Astrocyte of the hippocampus (primary cell): ENCODE data around the gene SP6.

Source experiments
- DNase-seq: peaks from one replicate; pipeline ENCODE4 v3.0.0; 2011; ENCODE audit warnings: low read depth, low spot score

SP6 gene

DNA sequence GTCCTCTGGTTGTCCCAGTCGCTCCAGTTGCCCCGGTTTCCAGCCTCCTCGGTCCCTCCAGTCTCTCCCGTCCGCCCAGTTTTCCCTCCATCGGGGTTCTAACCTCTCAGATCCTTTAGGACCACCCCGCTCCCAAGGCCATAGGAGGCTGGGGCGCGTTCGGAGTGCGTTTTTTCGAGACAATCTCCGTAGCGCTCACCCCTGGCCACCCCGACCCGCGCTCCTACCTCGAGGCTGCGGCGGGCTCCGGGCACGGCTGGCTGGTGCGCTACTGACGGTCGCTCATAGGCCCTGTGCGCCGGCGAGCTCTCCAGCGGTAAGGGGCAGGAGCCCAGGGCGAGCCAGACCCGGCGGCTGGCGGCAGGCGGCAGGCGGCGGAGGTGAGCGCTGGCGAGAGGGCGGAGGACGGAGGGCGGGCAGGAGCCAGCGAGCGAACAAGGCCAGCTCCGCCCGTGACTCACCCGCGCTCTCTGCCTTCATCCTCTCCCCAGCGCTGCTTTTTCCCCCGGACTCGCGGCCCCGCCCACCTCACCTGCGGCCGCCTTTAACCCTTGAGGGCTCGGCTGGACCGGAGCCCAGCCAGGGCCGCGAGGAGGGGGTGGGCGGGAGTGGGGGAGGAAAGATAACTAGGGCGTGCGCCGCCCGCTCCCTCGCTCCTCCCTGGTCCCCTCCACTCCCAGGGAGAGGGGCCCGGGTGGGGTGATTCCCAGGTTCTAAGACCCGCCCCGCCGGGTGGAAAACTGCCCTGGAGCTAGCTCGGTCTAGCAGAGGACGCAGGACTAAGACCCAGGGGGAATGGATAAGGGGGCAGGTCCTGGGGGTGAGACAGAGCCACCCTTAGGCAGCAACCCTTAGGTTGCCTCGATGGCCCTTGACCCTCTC, at the start of gene SP6:
TSS of gene SP6 (minus strand) at position 472 of the 882 bp plus-strand sequence. CDS start 2,734 bp downstream, outside the sequence.
- DNase-seq, result peak; percentile 87

DNA sequence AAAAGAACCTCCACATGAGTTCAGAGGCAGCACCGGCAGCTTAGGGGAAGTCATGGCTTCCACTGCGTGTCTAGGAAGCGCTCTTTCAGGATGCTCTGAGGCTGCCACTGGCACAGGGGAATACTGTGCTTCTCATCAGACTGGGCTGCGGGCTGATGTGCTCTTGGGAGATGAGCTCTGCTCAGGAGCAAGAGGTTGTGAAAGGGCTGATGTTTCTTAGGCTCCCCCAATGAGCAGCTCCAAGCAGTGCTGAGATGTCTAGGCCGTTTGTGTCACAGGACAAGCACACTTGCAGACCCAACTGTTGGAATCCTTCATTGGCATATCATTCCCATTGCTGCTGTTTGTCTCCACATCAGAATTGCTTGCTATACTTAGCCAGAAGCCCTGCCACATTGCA, 48.7 kb upstream of the SP6 start:
- DNase-seq, result no peak

DNA sequence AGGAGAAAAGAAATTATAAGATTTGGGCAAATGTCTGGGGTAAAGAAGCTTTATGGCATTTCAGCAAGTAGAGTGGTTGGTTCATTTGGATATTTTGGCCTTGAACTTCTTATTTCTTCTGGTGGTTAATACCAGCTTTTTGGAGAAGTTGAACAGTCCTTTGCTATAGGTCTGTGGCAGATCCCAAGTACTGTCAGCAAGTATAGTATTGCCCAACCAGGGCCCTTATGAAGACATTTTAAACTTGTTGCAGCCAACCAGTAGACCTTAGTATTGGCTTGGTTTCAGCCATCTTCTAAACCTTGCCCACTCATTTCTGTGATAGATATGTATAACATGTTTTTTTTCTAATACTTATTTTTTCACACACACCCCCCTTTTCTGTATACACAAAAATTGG, 47.3 kb upstream of the SP6 start:
- DNase-seq, result no peak

GRCh38 chr17:47897561-47897960, 46.6 kb upstream of the SP6 start:
- DNase-seq, result no peak

DNA sequence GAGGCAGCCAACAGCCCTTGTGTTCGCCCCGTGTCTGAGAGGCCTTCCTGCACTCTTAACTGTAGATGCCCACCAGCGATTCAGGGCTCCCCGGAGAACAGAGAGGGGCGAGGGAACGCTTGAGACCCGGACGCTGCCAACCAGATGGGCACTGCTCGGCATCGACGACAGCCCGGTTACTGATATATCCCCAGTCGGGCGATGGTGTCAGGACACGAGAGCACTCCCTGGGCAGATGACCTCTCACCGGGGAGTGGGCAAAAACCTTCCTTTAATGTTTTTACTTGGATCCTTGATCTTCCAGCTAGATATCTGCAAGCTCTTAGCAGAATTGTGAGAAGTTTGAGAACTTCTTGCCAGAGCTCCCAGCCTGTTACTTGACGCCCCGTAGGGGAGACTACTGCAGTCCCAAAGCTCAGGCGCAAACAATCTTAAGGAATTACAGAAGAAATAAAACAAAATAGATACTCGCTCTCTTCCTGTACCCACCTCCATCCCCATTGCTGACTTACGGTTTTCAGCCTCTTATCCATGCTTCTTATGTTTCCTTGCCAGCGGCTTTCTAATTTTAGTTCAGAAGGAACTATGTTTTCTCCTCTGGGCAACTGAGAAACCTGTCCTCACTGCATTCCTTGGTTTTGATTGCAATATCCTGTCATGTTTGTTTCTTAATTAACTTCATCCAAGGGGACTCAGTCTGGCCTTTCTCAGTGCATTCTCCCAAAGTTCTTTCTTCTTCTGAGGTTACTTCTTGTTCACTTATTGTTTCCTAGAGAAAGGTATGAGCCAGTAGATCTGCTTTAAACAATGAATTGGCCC, 45.9 kb upstream of the SP6 start:
- no peak for DNase-seq

DNA sequence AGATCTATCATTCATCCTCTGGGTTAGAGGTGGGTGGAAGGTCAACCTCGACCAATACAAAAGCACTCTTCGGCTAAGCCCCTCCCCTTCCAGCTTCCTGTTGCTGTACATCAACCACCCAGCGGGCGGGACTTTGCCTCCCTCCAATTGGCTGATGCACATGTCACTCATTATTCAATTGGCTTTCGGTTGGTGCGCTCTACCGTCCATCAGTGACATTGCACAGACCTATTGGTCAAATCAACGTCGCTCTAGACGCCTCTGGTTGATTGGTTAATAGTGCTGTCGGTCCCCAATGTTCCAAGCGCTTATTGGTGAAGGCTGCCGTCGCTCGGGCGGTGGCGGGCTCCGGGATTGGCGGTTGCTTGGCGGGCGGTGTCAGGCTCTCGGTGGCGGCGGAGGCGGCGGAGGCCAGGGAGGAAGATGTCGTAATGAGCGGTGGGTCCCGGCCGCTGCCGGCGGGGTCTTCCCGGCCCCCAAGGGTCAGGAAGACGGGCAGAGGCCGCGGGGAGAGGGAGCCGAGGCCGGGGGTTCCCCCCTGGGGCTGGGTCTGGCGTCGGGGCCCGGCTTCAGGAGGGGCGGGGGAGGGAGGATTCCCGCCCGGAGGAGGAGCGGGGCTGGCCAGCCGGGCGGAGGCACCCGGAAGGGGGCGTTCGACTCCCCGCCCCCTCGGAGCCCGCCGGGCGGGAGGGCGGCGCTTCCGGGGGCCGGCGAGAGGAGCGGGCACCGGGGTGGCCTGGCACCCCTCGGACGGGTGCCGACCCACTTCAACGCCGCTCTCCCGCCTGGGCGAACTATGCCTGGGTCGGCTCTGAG, 45.1 kb upstream of the SP6 start, which contains the start of gene SP2:
TSS of gene SP2 (plus strand) at position 381 of the 816 bp plus-strand sequence. CDS start at position 432, 51 bp downstream.
- peak; percentile 100 for DNase-seq

- DNase-seq, result no peak
These were observed 44.4 kb upstream of the SP6 start for GRCh38 chr17:47895347-47895855.

GRCh38 chr17:47894498-47895346, 43.8 kb upstream of the SP6 start:
- DNase-seq, result no peak

DNA sequence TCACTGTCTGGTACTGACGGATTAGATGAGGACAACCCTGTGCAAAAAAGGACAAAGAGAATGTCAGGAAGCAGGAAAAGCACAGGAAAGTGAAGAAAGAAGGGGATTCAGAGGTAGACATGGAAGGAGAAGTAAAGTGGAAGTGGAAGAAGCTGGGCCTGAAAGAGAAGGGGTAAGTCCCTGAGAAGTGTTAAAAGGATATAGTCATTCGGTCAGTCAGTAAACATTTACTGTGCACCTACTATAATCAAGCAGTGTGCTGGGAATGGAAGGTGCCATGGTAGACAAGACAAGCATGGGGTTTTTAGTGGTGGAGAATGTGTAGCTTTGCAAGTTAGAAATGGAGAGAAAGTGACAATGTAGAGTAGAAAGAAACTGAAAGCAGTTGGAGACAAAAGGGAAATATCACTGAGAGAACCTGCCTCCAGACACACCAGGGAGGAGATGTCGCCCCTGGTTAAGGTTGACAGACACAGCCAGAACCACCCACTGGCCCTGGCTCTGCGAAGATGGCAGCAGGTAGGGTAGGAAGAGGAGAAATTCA, 40.7 kb upstream of the SP6 start:
- no peak for DNase-seq

DNA sequence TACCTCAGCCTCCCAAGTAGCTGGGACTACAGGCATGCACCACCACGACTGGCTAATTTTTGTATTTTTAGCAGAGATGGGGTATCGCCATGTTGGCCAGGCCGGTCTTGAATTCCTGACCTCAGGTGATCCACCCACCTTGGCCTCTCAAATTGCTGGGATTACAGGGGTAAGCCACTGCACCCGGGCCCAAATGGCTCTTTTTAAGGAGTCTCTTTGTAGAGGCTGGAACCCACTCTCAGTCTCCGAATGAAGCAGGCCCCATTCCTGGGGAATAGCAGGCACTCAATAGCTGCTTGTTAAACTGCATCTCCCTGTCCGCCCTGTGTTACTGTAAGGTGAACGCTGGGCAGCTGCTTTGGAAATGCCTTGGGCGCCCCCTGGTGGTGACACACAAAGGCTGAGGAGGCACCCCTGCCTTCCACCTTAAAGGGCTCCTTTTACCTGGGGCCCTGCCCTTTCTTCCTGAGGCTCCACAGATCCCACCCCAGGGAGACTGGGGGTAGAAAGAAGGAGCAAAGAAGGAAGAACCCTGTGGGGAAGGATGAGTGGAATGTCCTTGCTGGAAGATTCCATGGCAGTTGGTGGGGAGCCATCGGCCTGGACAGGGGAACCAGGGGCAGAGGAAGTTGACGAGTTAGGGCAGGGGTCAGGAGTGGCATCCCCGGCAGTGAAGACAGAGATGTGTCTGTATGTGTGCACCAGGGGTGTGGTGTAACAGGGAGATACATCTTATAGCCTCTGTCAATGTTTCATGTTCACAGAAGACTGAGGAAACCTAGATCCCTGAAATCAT, 39.0 kb upstream of the SP6 start:
- DNase-seq, result peak; percentile 90

GRCh38 chr17:47888293-47888692, 37.3 kb upstream of the SP6 start:
- DNase-seq, result no peak

DNA sequence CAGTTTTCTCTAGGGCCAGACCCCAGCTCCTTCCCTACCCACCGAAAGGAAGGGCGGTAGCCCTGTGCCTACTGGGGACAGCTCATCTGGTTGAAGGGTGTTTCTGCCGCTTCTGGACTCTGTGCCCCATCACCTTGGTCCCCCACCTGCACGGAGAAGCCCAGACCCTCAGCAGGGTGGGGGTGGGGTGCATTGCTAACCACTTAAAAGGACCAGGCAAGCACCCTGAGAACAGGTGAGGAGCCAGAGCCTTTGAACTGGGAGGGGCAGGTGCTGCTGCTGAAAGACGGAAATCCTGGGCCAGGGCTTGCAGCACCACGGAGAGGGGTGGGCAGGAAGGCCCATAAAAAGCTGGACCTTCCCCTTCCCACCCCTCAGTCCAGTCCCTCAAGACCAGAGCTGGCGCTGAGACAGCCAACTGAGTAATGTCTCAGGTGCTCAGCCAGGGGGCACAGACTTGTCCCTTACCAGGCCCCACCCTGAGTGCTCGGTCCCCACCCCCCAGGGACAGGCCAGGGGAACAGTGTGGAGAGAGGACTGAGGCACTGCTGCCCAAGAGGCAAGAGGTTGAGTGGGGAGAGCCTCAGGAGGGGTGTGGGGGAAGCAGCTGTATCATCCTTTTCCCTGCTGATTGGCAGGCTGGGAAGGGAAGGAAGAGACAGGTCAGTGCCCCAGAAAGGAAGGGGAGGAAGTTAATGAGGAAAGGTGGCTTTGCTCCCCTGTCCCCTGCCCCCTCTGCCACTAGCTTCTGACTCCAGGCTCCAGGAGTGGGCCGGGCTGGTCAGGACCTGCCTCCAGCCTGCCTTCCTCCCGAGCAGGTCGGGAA, 34.2 kb upstream of the SP6 start:
- no peak for DNase-seq

DNA sequence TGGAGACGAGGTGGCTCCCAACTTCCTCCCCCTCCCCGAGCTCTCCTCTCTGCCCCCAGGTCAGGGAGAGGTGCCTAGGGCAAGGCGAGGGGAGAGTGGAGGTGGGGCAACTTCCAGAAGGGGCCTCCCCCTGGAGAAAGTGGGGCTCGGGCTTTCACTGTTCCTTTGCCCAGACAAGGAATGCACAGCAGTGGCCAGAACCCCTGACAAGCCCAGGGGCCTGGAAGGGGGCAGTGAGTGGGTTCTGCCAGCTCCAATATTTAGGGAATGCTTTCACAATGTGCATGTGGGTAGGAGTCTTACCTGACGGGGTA, 33.4 kb upstream of the SP6 start:
- DNase-seq, result no peak

DNA sequence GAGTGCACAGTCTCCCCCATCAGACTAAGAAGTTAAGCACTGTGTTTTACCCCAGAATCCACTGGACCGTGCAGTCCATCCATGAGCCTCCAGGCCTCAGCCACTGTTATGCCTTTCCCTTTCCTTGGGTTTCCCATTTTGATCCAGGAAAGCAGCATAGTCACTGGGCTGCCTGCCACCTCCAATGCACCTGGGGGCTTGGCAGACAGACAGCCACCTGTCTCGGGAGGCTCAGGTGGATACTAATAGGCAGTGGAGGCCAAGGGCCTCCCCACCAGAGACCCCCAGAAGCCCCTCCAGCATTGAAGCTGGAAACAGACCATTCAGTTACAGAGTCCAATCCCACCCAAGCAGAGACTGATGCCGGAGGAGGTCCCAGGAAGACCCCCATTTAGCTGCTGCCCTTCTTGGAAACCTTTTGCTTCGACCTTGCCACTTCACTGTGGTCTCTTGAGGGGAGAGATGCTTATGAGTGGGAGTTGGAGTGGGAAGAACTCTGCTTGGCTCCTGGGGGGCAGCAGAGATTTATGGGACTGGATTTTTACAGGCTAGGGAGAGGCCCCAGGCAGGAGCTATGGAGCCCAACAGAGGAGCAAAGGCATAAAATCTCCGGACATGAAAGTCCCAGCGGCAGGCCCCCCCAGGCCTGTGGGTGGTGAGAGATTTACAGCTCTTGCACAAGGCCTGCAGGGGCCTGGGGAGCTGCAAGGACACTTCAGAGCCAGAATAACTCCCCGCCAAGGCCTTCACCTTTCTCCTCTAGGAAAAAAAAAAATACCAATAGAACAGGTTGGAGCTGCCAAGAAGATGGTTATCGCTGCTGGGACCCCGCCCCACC, 32.8 kb upstream of the SP6 start:
- DNase-seq, result no peak

DNA sequence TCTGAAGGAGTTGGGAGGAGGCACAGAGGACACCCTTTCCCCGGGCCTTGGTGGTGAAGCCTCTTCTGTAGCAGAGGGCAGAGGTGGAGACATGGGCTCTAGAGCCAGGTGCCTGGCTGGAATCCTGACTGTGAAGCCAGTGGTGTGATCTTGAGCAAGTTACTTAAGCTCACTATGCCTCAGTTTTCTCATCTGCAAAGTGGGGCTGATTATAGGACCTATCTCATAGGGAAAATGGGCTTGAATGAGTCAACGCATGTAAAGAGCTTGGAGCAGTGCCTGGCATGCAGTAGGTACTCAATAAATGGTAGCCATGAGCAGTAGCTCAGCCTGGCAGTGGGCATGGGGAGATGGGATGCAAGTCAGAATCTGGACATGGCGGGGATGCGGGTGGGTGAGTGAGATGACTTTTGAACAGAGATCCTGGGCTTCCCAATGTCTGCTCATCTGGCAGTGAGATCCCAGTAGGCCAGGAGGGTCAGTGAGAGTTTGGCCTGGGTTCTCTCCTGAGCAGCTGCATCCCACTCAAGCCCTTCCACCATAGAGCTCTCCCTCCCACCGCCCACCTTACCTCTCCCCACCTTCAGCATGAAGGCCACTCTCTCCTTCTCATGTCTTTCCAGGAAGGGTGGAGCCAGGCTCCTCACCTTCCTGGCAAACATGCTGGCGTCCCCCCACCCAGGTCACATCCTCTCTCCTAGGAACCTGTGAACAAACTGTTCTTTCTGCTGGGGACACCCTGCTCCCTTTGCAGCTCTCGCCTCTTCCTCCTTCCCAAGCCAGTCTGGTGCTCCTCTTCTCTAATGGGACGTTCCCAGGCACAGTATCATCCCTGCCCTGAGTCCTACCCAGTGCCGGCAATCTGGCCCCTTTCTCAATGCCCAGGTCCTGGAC, 32.0 kb upstream of the SP6 start:
- DNase-seq, result no peak

DNA sequence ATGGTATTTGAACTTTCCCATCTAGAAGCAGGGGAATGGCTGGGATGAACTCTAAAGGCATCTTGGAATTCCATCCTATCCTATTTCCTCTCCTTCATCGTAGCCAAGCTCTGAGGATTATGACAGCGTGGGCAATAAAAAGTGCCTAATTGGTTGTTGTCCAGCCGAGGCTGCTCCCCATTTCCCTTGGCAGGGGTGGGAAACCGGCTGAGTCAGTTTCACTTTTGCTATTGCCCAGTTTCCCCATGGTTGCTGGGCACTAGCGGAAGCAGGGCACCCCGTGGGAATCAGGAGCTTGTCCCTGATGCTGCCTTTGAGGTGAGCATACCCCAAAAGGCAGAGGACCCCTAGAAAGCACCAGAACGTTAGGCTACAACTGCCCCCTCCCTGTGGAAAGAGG, 31.3 kb upstream of the SP6 start:
- DNase-seq, result peak; percentile 21
